DOHH2 (cell line): ENCODE results near the gene POLRMT.
"Not testable (repeated sequence)": the region's sequence is repeated elsewhere in the genome, so short reads cannot be mapped to it uniquely, and the experiment has no call there.

Experiments
- H3F3A ChIP-seq: fragments of 200-600 bp; sonication (generic), shearing (Covaris generic); 2 replicates; pipeline ENCODE4 v1.6.0; 2016; ENCODE audit warnings: antibody characterized with exemption, mild to moderate bottlenecking; ENCODE audit not compliant: control insufficient read depth, insufficient read depth
- H3K27ac ChIP-seq: fragments of 200-600 bp; sonication (generic); 2 replicates; pipeline ENCODE4 v1.5.1; 2014; ENCODE audit warnings: low read depth, mild to moderate bottlenecking, low read length, moderate library complexity
- H3K27me3 ChIP-seq: fragments of 200-600 bp; sonication (generic); 2 replicates; pipeline ENCODE4 v1.6.1; 2014; ENCODE audit warnings: mild to moderate bottlenecking, low read length, mixed read lengths; ENCODE audit not compliant: control insufficient read depth
- H3K36me3 ChIP-seq: fragments of 200-600 bp; sonication (generic); 2 replicates; pipeline ENCODE4 v1.6.1; 2014; ENCODE audit warnings: mild to moderate bottlenecking, low read length, moderate library complexity, mixed read lengths; ENCODE audit not compliant: control insufficient read depth
- H3K4me1 ChIP-seq: fragments of 200-600 bp; sonication (generic); 2 replicates; pipeline ENCODE4 v1.6.1; 2014; ENCODE audit warnings: mild to moderate bottlenecking, low read length, mixed read lengths; ENCODE audit not compliant: control insufficient read depth
- H3K4me2 ChIP-seq: fragments of 200-600 bp; sonication (generic); 2 replicates; pipeline ENCODE4 v1.6.0; 2014; ENCODE audit warnings: mild to moderate bottlenecking, low read length, moderate library complexity
- H3K4me3 ChIP-seq: fragments of 200-600 bp; sonication (generic); 2 replicates; pipeline ENCODE4 v1.5.1; 2014; ENCODE audit warnings: mild to moderate bottlenecking, low read length, mixed read lengths
- H3K79me2 ChIP-seq: fragments of 200-600 bp; sonication (generic); 2 replicates; pipeline ENCODE4 v1.6.1; 2014; ENCODE audit warnings: mild to moderate bottlenecking, low read length, mixed read lengths; ENCODE audit not compliant: control insufficient read depth
- H3K9me2 ChIP-seq: fragments of 200-600 bp; sonication (generic); replicated peaks from 2 replicates; pipeline ENCODE4 v1.6.1; 2014; ENCODE audit warnings: mild to moderate bottlenecking, low read length, mixed read lengths; ENCODE audit not compliant: control insufficient read depth
- H3K9me3 ChIP-seq: fragments of 200-600 bp; sonication (generic); 2 replicates; pipeline ENCODE4 v1.6.1; 2014; ENCODE audit warnings: antibody characterized with exemption, low read length, mixed read lengths; ENCODE audit not compliant: control insufficient read depth, insufficient read depth
- H4K20me1 ChIP-seq: fragments of 200-600 bp; sonication (generic); 2 replicates; pipeline ENCODE4 v1.6.0; 2014; ENCODE audit warnings: low read depth, mild to moderate bottlenecking, antibody characterized with exemption, low read length, moderate library complexity; ENCODE audit not compliant: control insufficient read depth, insufficient read depth
- EZH2phosphoT487 ChIP-seq: fragments of 200-600 bp; sonication (generic); IDR thresholded peaks from 2 replicates; pipeline ENCODE4 v1.6.1; 2017; ENCODE audit warnings: borderline replicate concordance, mild to moderate bottlenecking, antibody characterized with exemption, low read length, moderate library complexity, mixed read lengths
- TF ChIP-seq, protein P1 (sequence below): fragments of 200-600 bp; sonication (generic); IDR thresholded peaks from one replicate; pipeline ENCODE4 v1.5.1; 2014; ENCODE audit warnings: antibody characterized with exemption, mild to moderate bottlenecking, low read depth, low read length; ENCODE audit not compliant: poor library complexity, severe bottlenecking

POLRMT gene

DNA sequence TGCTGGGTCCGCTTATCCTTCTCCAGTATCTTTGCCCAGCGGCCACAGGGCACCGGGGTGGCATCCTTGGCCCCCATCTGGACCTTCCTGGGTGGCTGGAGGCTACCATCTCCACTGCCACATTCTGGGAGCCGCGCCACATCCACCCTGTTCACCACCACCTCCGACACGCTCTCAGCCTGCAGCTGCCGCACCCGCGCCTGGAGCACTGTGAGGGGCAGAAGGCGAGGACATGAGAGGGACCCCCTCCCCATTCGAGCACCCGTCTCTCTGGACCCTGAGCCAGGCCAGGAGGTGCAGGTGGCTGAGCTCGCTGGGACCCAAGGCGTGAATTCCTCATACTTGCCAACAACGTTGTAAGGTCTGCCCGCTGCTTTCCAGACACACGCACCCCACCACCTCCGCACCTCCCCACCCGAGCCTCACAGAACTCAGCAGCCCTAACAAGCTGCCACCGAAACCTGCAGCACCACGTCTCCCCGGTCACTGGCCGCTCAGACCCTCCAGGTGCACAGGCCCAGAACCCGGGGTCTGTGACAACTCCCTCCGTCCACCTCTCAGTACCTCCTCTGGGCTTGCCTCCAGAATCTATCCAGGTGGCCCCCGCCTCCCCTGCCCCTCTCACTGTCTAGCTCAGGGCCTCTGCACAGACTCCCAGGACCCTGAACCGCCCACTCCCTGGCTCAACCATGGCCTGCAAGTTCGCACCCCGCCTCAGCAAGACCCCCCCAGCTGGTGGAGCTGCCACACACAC is 3.2 kb downstream of the POLRMT start:
- Histone ChIP-seq H4K20me1 (peaks cover 4% of the 10 kb centered on the region; the same call in 1 of the 2 replicates), H3K9me2 (no peaks in the 10 kb centered on the region), H3K4me3 (no peak overlapping the region), H3F3A (no peaks in the 10 kb centered on the region), H3K36me3 (peaks cover 39% of the 10 kb centered on the region), H3K79me2 (peaks cover 61% of the 10 kb centered on the region), H3K27ac (no peak overlapping the region), H3K27me3 (no peaks in the 10 kb centered on the region), H3K4me1 (peaks cover 16% of the 10 kb centered on the region), H3K9me3 (no peaks in the 10 kb centered on the region), H3K4me2 (no peak overlapping the region)
- no peak for TF ChIP-seq EZH2phosphoT487
- TF ChIP-seq, protein P1, sequence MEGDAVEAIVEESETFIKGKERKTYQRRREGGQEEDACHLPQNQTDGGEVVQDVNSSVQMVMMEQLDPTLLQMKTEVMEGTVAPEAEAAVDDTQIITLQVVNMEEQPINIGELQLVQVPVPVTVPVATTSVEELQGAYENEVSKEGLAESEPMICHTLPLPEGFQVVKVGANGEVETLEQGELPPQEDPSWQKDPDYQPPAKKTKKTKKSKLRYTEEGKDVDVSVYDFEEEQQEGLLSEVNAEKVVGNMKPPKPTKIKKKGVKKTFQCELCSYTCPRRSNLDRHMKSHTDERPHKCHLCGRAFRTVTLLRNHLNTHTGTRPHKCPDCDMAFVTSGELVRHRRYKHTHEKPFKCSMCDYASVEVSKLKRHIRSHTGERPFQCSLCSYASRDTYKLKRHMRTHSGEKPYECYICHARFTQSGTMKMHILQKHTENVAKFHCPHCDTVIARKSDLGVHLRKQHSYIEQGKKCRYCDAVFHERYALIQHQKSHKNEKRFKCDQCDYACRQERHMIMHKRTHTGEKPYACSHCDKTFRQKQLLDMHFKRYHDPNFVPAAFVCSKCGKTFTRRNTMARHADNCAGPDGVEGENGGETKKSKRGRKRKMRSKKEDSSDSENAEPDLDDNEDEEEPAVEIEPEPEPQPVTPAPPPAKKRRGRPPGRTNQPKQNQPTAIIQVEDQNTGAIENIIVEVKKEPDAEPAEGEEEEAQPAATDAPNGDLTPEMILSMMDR: no peak

DNA sequence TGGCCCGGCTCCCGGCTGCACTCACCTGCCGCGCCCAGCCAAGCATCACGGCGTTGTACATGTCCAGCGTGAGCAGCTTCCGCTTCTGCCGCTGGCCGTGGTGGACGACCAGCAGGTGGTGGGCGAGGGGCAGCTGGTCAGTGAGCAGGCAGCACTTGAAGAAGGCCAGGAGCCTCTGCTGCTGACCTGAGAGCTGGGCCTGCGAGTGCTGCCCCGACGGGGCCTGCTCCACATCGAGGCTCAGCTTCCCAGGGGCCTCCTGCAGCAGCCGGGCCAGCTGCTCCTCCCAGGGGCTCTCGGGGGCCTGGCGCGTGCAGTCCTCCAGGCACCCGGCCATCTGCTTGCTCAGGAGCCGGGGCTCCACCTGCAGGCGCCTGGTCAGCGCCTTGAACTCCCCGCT is 3.8 kb downstream of the POLRMT start:
- not testable (repeated sequence) for H3K27me3 ChIP-seq, H3K27ac ChIP-seq, H4K20me1 ChIP-seq, H3K9me3 ChIP-seq, H3K4me2 ChIP-seq, H3F3A ChIP-seq, H3K4me3 ChIP-seq, H3K9me2 ChIP-seq
- H3K36me3 ChIP-seq: peaks cover 40% of the 10 kb centered on the region
- peaks cover 61% of the 10 kb centered on the region for H3K79me2 ChIP-seq
- H3K4me1 ChIP-seq: peaks cover 16% of the 10 kb centered on the region

DNA sequence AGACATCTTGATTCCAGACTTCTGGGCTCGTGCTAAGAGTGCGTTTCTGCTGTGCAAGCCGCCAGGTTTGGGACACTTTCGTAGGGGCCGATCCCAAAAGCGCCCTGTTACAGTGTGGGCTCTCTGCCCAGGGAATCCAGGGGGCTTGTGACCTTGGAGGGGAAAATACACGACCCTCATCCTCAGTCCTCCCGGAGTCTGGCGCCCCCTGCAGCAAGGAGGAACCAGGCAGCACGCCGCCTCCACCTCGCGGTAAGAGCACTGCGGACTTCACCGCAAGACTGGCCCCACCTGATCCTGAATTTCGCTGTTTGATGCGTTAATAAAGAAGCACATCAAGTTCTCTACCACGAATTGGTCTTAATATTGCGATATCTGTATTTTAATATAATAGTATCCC is 5.2 kb downstream of the POLRMT start:
- Histone ChIP-seq H3K27me3 (no peaks in the 10 kb centered on the region), H3K27ac (no peak overlapping the region)

DNA sequence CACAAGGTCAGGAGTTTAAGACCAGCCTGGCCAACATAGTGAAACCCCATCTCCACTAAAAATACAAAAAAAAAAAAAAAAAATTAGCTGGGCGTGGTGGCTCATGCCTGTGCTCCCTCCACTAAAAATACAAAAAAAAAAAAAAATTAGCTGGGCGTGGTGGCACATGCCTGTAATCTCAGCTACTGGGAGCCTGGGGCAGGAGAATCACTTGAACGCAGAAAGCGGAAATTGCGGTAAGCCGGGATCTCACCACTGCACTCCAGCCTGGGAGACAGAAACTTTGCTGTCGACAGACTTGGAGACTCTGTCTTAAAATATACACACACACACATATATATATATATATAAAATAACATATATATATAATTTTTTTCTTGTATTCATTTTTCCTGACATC is 6.8 kb downstream of the POLRMT start:
- not testable (repeated sequence) for H4K20me1 ChIP-seq, H3K4me3 ChIP-seq, H3F3A ChIP-seq, H3K4me2 ChIP-seq, H3K27ac ChIP-seq, H3K27me3 ChIP-seq, H3K9me3 ChIP-seq, H3K4me1 ChIP-seq, H3K9me2 ChIP-seq
- Histone ChIP-seq H3K36me3 (peaks cover 52% of the 10 kb centered on the region), H3K79me2 (peaks cover 37% of the 10 kb centered on the region)

More for the DNA sequence above, 5.2 kb downstream of the POLRMT start:
- H3K4me3 ChIP-seq: no peak overlapping the region
- peaks cover 52% of the 10 kb centered on the region for H3K36me3 ChIP-seq
- H3K4me2 ChIP-seq: no peak overlapping the region
- no peak for TF ChIP-seq EZH2phosphoT487
- TF ChIP-seq, protein P1: peak; percentile 57
- no peaks in the 10 kb centered on the region for H3K9me3 ChIP-seq
- no peaks in the 10 kb centered on the region for H3K9me2 ChIP-seq
- H4K20me1 ChIP-seq: peaks cover 4% of the 10 kb centered on the region; the same call in 1 of the 2 replicates
- H3K4me1 ChIP-seq: peaks cover 8% of the 10 kb centered on the region
- H3F3A ChIP-seq: no peaks in the 10 kb centered on the region
- peaks cover 53% of the 10 kb centered on the region for H3K79me2 ChIP-seq
